Medulla oblongata (tissue), 1 donor: ENCODE data around the gene GSTT2B.
"Not testable (repeated sequence)": the region's sequence is repeated elsewhere in the genome, so short reads cannot be mapped to it uniquely, and the experiment has no call there.

Source experiments
- DNase-seq: peaks from one replicate; pipeline ENCODE4 v3.0.0-alpha.2; 2015; ENCODE audit errors: extremely low spot score

Gene GSTT2B

GRCh38 chr22:23947391-23947790, 13.6 kb downstream of the GSTT2B start:
- DNase-seq: not testable (repeated sequence)

GRCh38 chr22:23940166-23940565, 20.8 kb downstream of the GSTT2B start:
- DNase-seq: not testable (repeated sequence)

- no peak for DNase-seq
Measured at GRCh38 chr22:23939017-23939357, 22.0 kb downstream of the GSTT2B start.

GRCh38 chr22:23938328-23939016, 22.5 kb downstream of the GSTT2B start:
- no peak for DNase-seq

GRCh38 chr22:23926561-23926960, 34.4 kb downstream of the GSTT2B start:
- no peak for DNase-seq

- DNase-seq: no peak
Measured at GRCh38 chr22:23925020-23925606, 35.9 kb downstream of the GSTT2B start.

GRCh38 chr22:23922921-23923320, 38.1 kb downstream of the GSTT2B start:
- no peak for DNase-seq

GRCh38 chr22:23921586-23922201, 39.3 kb downstream of the GSTT2B start:
- DNase-seq: not testable (repeated sequence)

- DNase-seq: not testable (repeated sequence)
Measured at GRCh38 chr22:23920267-23920611, 40.8 kb downstream of the GSTT2B start.

- DNase-seq: no peak
Measured at GRCh38 chr22:23915290-23915689, 45.7 kb downstream of the GSTT2B start.

GRCh38 chr22:23913661-23914353, 47.2 kb downstream of the GSTT2B start:
- DNase-seq: peak; percentile 99

GRCh38 chr22:23913306-23913660, 47.7 kb downstream of the GSTT2B start:
- DNase-seq: no peak

- no peak for DNase-seq
Measured at GRCh38 chr22:23912293-23912903, 48.6 kb downstream of the GSTT2B start.

GRCh38 chr22:23911318-23911980, 49.5 kb downstream of the GSTT2B start:
- DNase-seq: no peak

- DNase-seq: no peak
Measured at GRCh38 chr22:23910496-23911190, 50.4 kb downstream of the GSTT2B start.

- DNase-seq: no peak
Measured at GRCh38 chr22:23909296-23909898, 51.6 kb downstream of the GSTT2B start.

- DNase-seq: no peak
Measured at GRCh38 chr22:23908587-23909205, 52.3 kb downstream of the GSTT2B start.

- not testable (repeated sequence) for DNase-seq
Measured at GRCh38 chr22:23907423-23907822, 53.6 kb downstream of the GSTT2B start.
